Lower leg skin (tissue), 3 donors: Measurements from ENCODE around the gene FAM53B.

ENCODE experiments used
- CTCF ChIP-seq, 3 donors: fragments of 450-650 bp; IDR thresholded peaks; one replicate each; pipeline ENCODE4 v1.5.1; 2016; ENCODE audit warnings: antibody characterized with exemption in 3 of 3, mild to moderate bottlenecking in 3 of 3, moderate library complexity in 2 of 3
- POLR2A ChIP-seq, 2 donors: fragments of 450-650 bp; IDR thresholded peaks; one replicate each; pipeline ENCODE4 v1.6.1; 2016 to 2017; ENCODE audit warnings: antibody characterized with exemption in 2 of 2, mild to moderate bottlenecking in 1 of 2, moderate library complexity in 1 of 2

- no peak for TF ChIP-seq CTCF (IDR thresholded peaks at IDR 0.05)
- TF ChIP-seq POLR2A (IDR thresholded peaks at IDR 0.05), result no peak
Measured at GRCh38 chr10:124624895-124625294, 119.3 kb downstream of the FAM53B start.
